HepG2 (cell line): ENCODE results near the gene PIGW. TPM values are rescaled to one million over a fixed set of nuclear protein-coding genes. Genes with fewer than 3 reads are reported as not detected.

Experiments used
- ATAC-seq: fragments of 200-7000 bp; cut with Tn5 transposase; 3 replicates; pipeline ENCODE4 v1.9.1; 2020; ENCODE audit warnings: mild to moderate bottlenecking, moderate library complexity
- BruUV-seq: library from RNA; stranded (reverse); fragments of 400-500 nt; replicated peaks from 2 replicates; lab custom pipeline; 2021; lab: Mats Ljungman, UMichigan
- CTCF ChIA-PET: fragments of 300-600 bp; formaldehyde crosslinking; extraction: SDS; loops from one replicate; lab custom pipeline; 2021; ENCODE audit warnings: low total read pairs, inconsistent platforms, low intra/inter-chr PET ratio; lab: Yijun Ruan, JAX
- POLR2A ChIA-PET: fragments of 350-600 bp; sonication (Branson Sonifier 250); formaldehyde crosslinking; loops from one replicate; lab custom pipeline; 2020; ENCODE audit warnings: antibody characterized with exemption, inconsistent platforms; lab: Yijun Ruan, JAX
- DNase-seq: peaks from one replicate; pipeline ENCODE4 v3.0.0-alpha.2; 2015; ENCODE audit warnings: low spot score
- FAIRE-seq: peaks from 3 replicates; lab custom pipeline; 2011; peaks lifted over from hg19 to GRCh38; lab: Jason Lieb, UNC
- H2AFZ ChIP-seq: one replicate; pipeline ENCODE4 v1.6.1; 2011; ENCODE audit warnings: low read length, inconsistent platforms
- H3K27ac ChIP-seq: fragments of 300-600 bp; 3 replicates; pipeline ENCODE4 v1.8.0; 2011; ENCODE audit warnings: mixed run types, mild to moderate bottlenecking, mixed read lengths, low read length, inconsistent platforms; ENCODE audit not compliant: insufficient read depth; ENCODE audit errors: extremely low read length
- H3K27me3 ChIP-seq, 2 experiments: fragments of 200-600 bp in 1 of 2; 2 replicates in 1 of 2; 3 replicates in 1 of 2; pipeline versions ENCODE4 v1.6.0 to v1.8.0; 2011; ENCODE audit warnings: low read length in 2 of 2, mild to moderate bottlenecking in 2 of 2, moderate library complexity in 2 of 2, inconsistent platforms in 1 of 2; ENCODE audit not compliant: insufficient read depth in 2 of 2, control insufficient read depth in 1 of 2
- H3K36me3 ChIP-seq, 2 experiments: fragments of 200-600 bp in 1 of 2; replicated peaks in 1 of 2; 2 replicates in 1 of 2; 3 replicates in 1 of 2; pipeline versions ENCODE4 v1.5.1 to v1.8.0; 2011; ENCODE audit warnings: low read length in 2 of 2, inconsistent platforms in 1 of 2; ENCODE audit not compliant: insufficient read depth in 2 of 2, control insufficient read depth in 1 of 2
- H3K4me1 ChIP-seq: 2 replicates; pipeline ENCODE4 v1.5.1; 2012; ENCODE audit warnings: low read length, inconsistent platforms; ENCODE audit not compliant: insufficient read depth
- H3K4me2 ChIP-seq: 2 replicates; pipeline ENCODE4 v1.6.0; 2011; ENCODE audit warnings: low read depth, low read length, inconsistent platforms
- H3K4me3 ChIP-seq, 3 experiments: fragments of 200-600 bp in 1 of 3; sonication (generic), shearing (Covaris generic) in 1 of 3; replicated peaks in 1 of 3; 2 replicates each; pipeline ENCODE4 v1.5.1; 2011 to 2016; ENCODE audit warnings: low read length in 3 of 3, inconsistent platforms in 2 of 3, low read depth in 2 of 3, mild to moderate bottlenecking in 2 of 3, control low read depth in 1 of 3, mixed read lengths in 1 of 3; ENCODE audit not compliant: insufficient read depth in 1 of 3
- H3K79me2 ChIP-seq: one replicate; pipeline ENCODE4 v1.6.1; 2011; ENCODE audit warnings: low read length, inconsistent platforms; ENCODE audit not compliant: insufficient read depth
- H3K9ac ChIP-seq: 2 replicates; pipeline ENCODE4 v1.6.0; 2011; ENCODE audit warnings: mild to moderate bottlenecking, low read depth, low read length, inconsistent platforms; ENCODE audit not compliant: insufficient read depth
- H3K9me3 ChIP-seq: 2 replicates; pipeline ENCODE4 v1.5.1; 2012; ENCODE audit warnings: mild to moderate bottlenecking, low read length
- H4K20me1 ChIP-seq: 2 replicates; pipeline ENCODE4 v1.6.0; 2011; ENCODE audit warnings: inconsistent platforms, mild to moderate bottlenecking, low read length, moderate library complexity; ENCODE audit not compliant: insufficient read depth
- AGO2 ChIP-seq: fragments of 200-400 bp; formaldehyde crosslinking; optimal IDR thresholded peaks from 2 replicates; pipeline ENCODE3; 2017; ENCODE audit warnings: mild to moderate bottlenecking, low read depth, low read length, moderate library complexity
- ARID3A ChIP-seq: IDR thresholded peaks from 2 replicates; pipeline ENCODE4 v1.6.1; 2012; ENCODE audit warnings: low read depth, low read length, improper control_type of control experiment
- GABPA ChIP-seq, 2 experiments: IDR thresholded peaks; 2 replicates each; pipeline ENCODE4 v1.6.1; 2011 to 2016; ENCODE audit warnings: low read depth in 2 of 2, low read length in 1 of 2, missing biosample characterization in 1 of 2, missing genetic modification characterization in 1 of 2
- IKZF1 ChIP-seq: fragments of 450-650 bp; IDR thresholded peaks from 2 replicates; pipeline ENCODE4 v1.7.1; 2016
- NCOR1 ChIP-seq: fragments of 200-600 bp; sonication (generic); IDR thresholded peaks from 2 replicates; pipeline ENCODE4 v1.7.0; 2017; ENCODE audit warnings: antibody characterized with exemption, low read length, borderline replicate concordance
- WGBS: methylation state at CpG from one replicate; pipeline ENCODE4 v1.1.6; 2017; ENCODE audit warnings: low lambda C conversion rate; 5-methylcytosine and 5-hydroxymethylcytosine counted together
- in situ Hi-C: cut with HindIII; loops from 2 replicates; pipeline ENCODE4 v1.10.0; 2017; ENCODE audit warnings: low pct_unique_long_range_greater_than_20kb; ENCODE audit not compliant: extremely low pct_ligation_motif_present
- intact Hi-C: fragments of 100-400 bp; cut with micrococcal nuclease; formaldehyde crosslinking; loops from one replicate; pipeline ENCODE4 v1.10.0; 2022; ENCODE audit not compliant: unreplicated experiment
- polyA plus RNA-seq, 8 experiments: library from polyadenylated mRNA; depleted of rRNA in 3 of 8; stranded (reverse) in 7 of 8; unstranded in 1 of 8; fragments of >200 nt; fragmentation: Illumina TruSeq in 4 of 8; extraction: Trizol in 4 of 8; gene quantifications; 2 replicates each; pipeline versions ENCODE4 v1.2.1 to v1.2.3, GENCODE V29; 2011 to 2016; ENCODE audit warnings: low read depth in 4 of 8, missing spikeins in 1 of 8, mixed read lengths in 1 of 8; ENCODE audit not compliant: insufficient read depth in 1 of 8
- total RNA-seq, 5 experiments: library from RNA; depleted of rRNA; stranded (reverse); fragments of >200 nt; fragmentation: Illumina TruSeq; extraction: Trizol; gene quantifications; 2 replicates each; pipeline ENCODE4 v1.2.3, GENCODE V29; 2016; ENCODE audit warnings: low read depth in 1 of 5

The PIGW gene
- total and polyA plus RNA-seq, 2 of the 13 experiments (the other 11 are each of a cell fraction or from before 2014, with no cell fraction given), result 9.0 to 24.0 TPM

GRCh38 chr17:36578671-36579070, 43.9 kb downstream of the PIGW start:
- intact Hi-C loops, result no loop called here
- Histone ChIP-seq H2AFZ (no peak overlapping the region), H3K4me2 (no peak overlapping the region), H4K20me1 (peaks cover 4% of the 10 kb centered on the region; the same call in 1 of the 2 replicates), H3K4me3 (no peak overlapping the region), H3K36me3 (peaks cover 21 to 64% of the 10 kb centered on the region in 2 experiments), H3K79me2 (peaks cover 15% of the 10 kb centered on the region), H3K9me3 (no peaks in the 10 kb centered on the region), H3K27ac (no peak overlapping the region), H3K9ac (no peak overlapping the region), H3K4me1 (peaks cover 7% of the 10 kb centered on the region; the same call in 1 of the 2 replicates), H3K27me3 (no peaks in the 10 kb centered on the region)
- FAIRE-seq (no peak), DNase-seq (no peak), ATAC-seq (no peak)
- in situ Hi-C loops, result no loop called here
- ChIA-PET POLR2A (no interaction called here), CTCF (no interaction called here)
- TSS peak; percentile 32 for BruUV-seq
- TF ChIP-seq GABPA (IDR thresholded peaks at IDR 0.05; ENCODE audit: low read depth, low read length), result no peak
- no peak for TF ChIP-seq GABPA (CRISPR knock-in tag; IDR thresholded peaks at IDR 0.05; ENCODE audit: low read depth)
- no peak for TF ChIP-seq AGO2
- WGBS, result 96% methylated on average over 2 of the region's 2 CpGs

GRCh38 chr17:36583787-36584186, 49.0 kb downstream of the PIGW start:
- Histone ChIP-seq H3K9me3 (no peaks in the 10 kb centered on the region), H3K27ac (peak overlapping the region; percentile 48), H3K4me2 (no peak overlapping the region), H3K4me1 (peaks cover 14% of the 10 kb centered on the region; the same call in 1 of the 2 replicates), H2AFZ (no peak overlapping the region), H3K36me3 (peaks cover 22 to 78% of the 10 kb centered on the region in 2 experiments), H3K27me3 (no peaks in the 10 kb centered on the region), H3K79me2 (no peaks in the 10 kb centered on the region), H4K20me1 (no peaks in the 10 kb centered on the region), H3K4me3 (no peak overlapping the region), H3K9ac (no peak overlapping the region)
- POLR2A ChIA-PET, result interaction anchor here (1.6 kb wide), 1 partner anchor 18 kb away, joined by 5 read pairs; the partner anchor contains the start of gene MRM1
- WGBS, result 20% methylated on average over 1 of the region's 1 CpG
- no peak for FAIRE-seq
- in situ Hi-C loops, result no loop called here
- CTCF ChIA-PET, result no interaction called here
- ATAC-seq, result peak; percentile 37
- no TSS peak for BruUV-seq
- intact Hi-C loops, result no loop called here
- TF ChIP-seq IKZF1 (no peak), ARID3A (0 out of 2 replicates have a peak, but pooled peaks have one; percentile 17), NCOR1 (peak; percentile 70; the same call in 1 of the 2 replicates)
- peak; percentile 39 for DNase-seq
